Stomach (tissue), 9 donors: ENCODE results near the gene CARD14. TPM values are rescaled to one million over a fixed set of nuclear protein-coding genes. Genes with fewer than 3 reads are reported as not detected.

Source experiments
- DNase-seq, 2 donors: peaks; one replicate each; pipeline versions ENCODE4 v3.0.0 to v3.0.0-alpha.2; 2013 to 2019
- H3K27ac ChIP-seq, 5 donors: fragments of 200-600 bp in 4 of 5; sonication (generic) in 4 of 5; one replicate each; pipeline ENCODE4 v1.5.1; 2013 to 2019; ENCODE audit warnings: mild to moderate bottlenecking in 1 of 5, moderate library complexity in 1 of 5
- H3K27me3 ChIP-seq, 3 donors: fragments of 200-600 bp; sonication (generic); one replicate each; pipeline ENCODE4 v1.5.1; 2017 to 2019; ENCODE audit warnings: mixed run types in 1 of 3
- H3K36me3 ChIP-seq, 4 donors: fragments of 200-600 bp; sonication (generic); 1 replicate in 3 of 4; 2 replicates in 1 of 4; pipeline ENCODE4 v1.5.1; 2016 to 2019
- H3K4me1 ChIP-seq, 4 donors: fragments of 200-600 bp; sonication (generic); one replicate each; pipeline ENCODE4 v1.5.1; 2016 to 2019
- H3K4me3 ChIP-seq, 4 donors: fragments of 200-600 bp; sonication (generic) in 3 of 4; one replicate each; pipeline ENCODE4 v1.5.1; 2016 to 2019; ENCODE audit warnings: mild to moderate bottlenecking in 1 of 4
- H3K9me3 ChIP-seq, 4 donors: fragments of 200-600 bp; sonication (generic); one replicate each; pipeline ENCODE4 v1.5.1; 2016 to 2019
- CTCF ChIP-seq, 7 experiments: fragments of 450-650 bp in 4 of 7; fragments of 200-600 bp in 3 of 7; sonication (generic) in 3 of 7; IDR thresholded peaks; one replicate each; pipeline ENCODE4 v1.5.1; 2016 to 2019; ENCODE audit warnings: antibody characterized with exemption in 7 of 7, control low read depth in 2 of 7, mild to moderate bottlenecking in 1 of 7
- EP300 ChIP-seq: sonication (generic); formaldehyde crosslinking; IDR thresholded peaks from one replicate; pipeline ENCODE4 v1.6.1; 2017; ENCODE audit warnings: antibody characterized with exemption
- POLR2A ChIP-seq, 4 donors: fragments of 450-650 bp; IDR thresholded peaks; one replicate each; pipeline ENCODE4 v1.6.1; 2016; ENCODE audit warnings: antibody characterized with exemption in 4 of 4, control low read depth in 2 of 4, mild to moderate bottlenecking in 1 of 4, moderate library complexity in 1 of 4
- POLR2AphosphoS5 ChIP-seq, 3 donors: sonication (generic); formaldehyde crosslinking; IDR thresholded peaks; one replicate each; pipeline ENCODE4 v1.6.1; 2016; ENCODE audit warnings: antibody characterized with exemption in 3 of 3
- WGBS, 5 donors: extraction: QIAGEN DNeasy Blood & Tissue Kit in 3 of 5; methylation state at CpG; one replicate each; pipeline versions ENCODE4 v1.1.5 to v1.1.7; 2013 to 2018; 5-methylcytosine and 5-hydroxymethylcytosine counted together
- intact Hi-C: fragments of 100-400 bp; cut with DNase I; formaldehyde crosslinking; loops from one replicate; pipeline ENCODE4 v1.15.1; 2023; ENCODE audit warnings: low total_unique reads
- polyA plus RNA-seq, 3 donors: library from polyadenylated mRNA; stranded (reverse); fragments of 200-250 nt; gene quantifications; one replicate each; pipeline ENCODE4 v1.2.3, GENCODE V29; 2013
- total RNA-seq, 5 donors: library from RNA; depleted of rRNA; stranded (reverse); fragments of >200 nt; gene quantifications; one replicate each; pipeline versions ENCODE4 v1.1.0 to v1.2.3, GENCODE V29; 2014 to 2016
- donor health status: healthy with polysubstance abuse.
- donor health status: Bipolar disorder and iron deficiency.
- donor health status: healthy.

The CARD14 gene
- total and polyA plus RNA-seq, 8 donors = 0.12 to 10.5 (median 3.3) TPM; not detected in 4

GRCh38 chr17:80124351-80124981, 45.4 kb upstream of the CARD14 start:
- H3K27ac ChIP-seq = no peak overlapping the region
- intact Hi-C loops = no loop called here
- DNase-seq = peak; percentile 27 to 70
- no peak overlapping the region for H3K4me3 ChIP-seq
- TF ChIP-seq EP300 (no peak), POLR2A (IDR thresholded peaks at IDR 0.05) (no peak), POLR2AphosphoS5 (IDR thresholded peaks at IDR 0.05) (no peak), CTCF (IDR thresholded peaks at IDR 0.05) (peak in 4 of 7 experiments; percentile 9 to 32 (median 17))
- peaks cover 0 to 4% (median 2%) of the 10 kb centered on the region in 4 donors for H3K36me3 ChIP-seq
- H3K4me1 ChIP-seq = no peaks in the 10 kb centered on the region
- peaks cover 0 to 27% (median 0%) of the 10 kb centered on the region in 3 donors for H3K27me3 ChIP-seq
- no peaks in the 10 kb centered on the region for H3K9me3 ChIP-seq
- 48 to 59% (median 53%) methylated on average over 15 of the region's 15 CpGs for WGBS, 5 donors

- H3K27ac ChIP-seq = no peak overlapping the region
- TF ChIP-seq CTCF (IDR thresholded peaks at IDR 0.05) (no peak), EP300 (no peak), POLR2A (IDR thresholded peaks at IDR 0.05) (no peak), POLR2AphosphoS5 (IDR thresholded peaks at IDR 0.05) (no peak)
- no peaks in the 10 kb centered on the region for H3K36me3 ChIP-seq
- intact Hi-C loops = no loop called here
- 65 to 77% (median 70%) methylated on average over 14 of the region's 14 CpGs for WGBS, 5 donors
- H3K4me1 ChIP-seq = no peaks in the 10 kb centered on the region
- peak in 1 of 2 donors; percentile 11 for DNase-seq
- no peak overlapping the region for H3K4me3 ChIP-seq
- H3K9me3 ChIP-seq = no peaks in the 10 kb centered on the region
- peaks cover 0 to 27% (median 0%) of the 10 kb centered on the region in 3 donors for H3K27me3 ChIP-seq
Measured at GRCh38 chr17:80125656-80126448, 44.0 kb upstream of the CARD14 start.

GRCh38 chr17:80126449-80126715, 43.4 kb upstream of the CARD14 start:
- Histone ChIP-seq H3K4me3 (no peak overlapping the region), H3K4me1 (no peaks in the 10 kb centered on the region), H3K9me3 (no peaks in the 10 kb centered on the region), H3K27me3 (peaks cover 0 to 27% (median 0%) of the 10 kb centered on the region in 3 donors), H3K36me3 (no peaks in the 10 kb centered on the region), H3K27ac (no peak overlapping the region)
- 72 to 84% (median 82%) methylated on average over 3 of the region's 3 CpGs for WGBS, 5 donors
- intact Hi-C loops = no loop called here
- DNase-seq = no peak
- TF ChIP-seq EP300 (no peak), CTCF (IDR thresholded peaks at IDR 0.05) (no peak), POLR2A (IDR thresholded peaks at IDR 0.05) (no peak), POLR2AphosphoS5 (IDR thresholded peaks at IDR 0.05) (no peak)

- H3K4me3 ChIP-seq = no peak overlapping the region
- no peak for TF ChIP-seq CTCF (IDR thresholded peaks at IDR 0.05)
- TF ChIP-seq POLR2AphosphoS5 (IDR thresholded peaks at IDR 0.05) = no peak
- TF ChIP-seq POLR2A (IDR thresholded peaks at IDR 0.05) = no peak
- TF ChIP-seq EP300 = no peak
- WGBS, 5 donors = 26 to 47% (median 35%) methylated on average over 4 of the region's 4 CpGs
- no peak for DNase-seq
- no peak overlapping the region for H3K27ac ChIP-seq
- no peaks in the 10 kb centered on the region for H3K9me3 ChIP-seq
- peaks cover 9 to 16% (median 14%) of the 10 kb centered on the region in 4 donors for H3K36me3 ChIP-seq
- peaks cover 0 to 22% (median 0%) of the 10 kb centered on the region in 3 donors for H3K27me3 ChIP-seq
- intact Hi-C loops = no loop called here
- H3K4me1 ChIP-seq = no peaks in the 10 kb centered on the region
Measured at GRCh38 chr17:80129006-80129565, 40.7 kb upstream of the CARD14 start.
